Endothelial cell of umbilical vein (primary cell): Measurements from ENCODE around the gene TCF23.

ENCODE experiments used
- FOS ChIP-seq: IDR thresholded peaks from 2 replicates; pipeline ENCODE4 v1.6.1; 2011; ENCODE audit warnings: mild to moderate bottlenecking, low read length, moderate library complexity, borderline replicate concordance; ENCODE audit not compliant: insufficient read depth
- MYC ChIP-seq: IDR thresholded peaks from one replicate; pipeline ENCODE4 v1.6.1; 2011; ENCODE audit warnings: mild to moderate bottlenecking, low read depth, low read length
- TF ChIP-seq, protein P1 (sequence below), 2 donors: IDR thresholded peaks; 1 replicate in 1 of 2; 2 replicates in 1 of 2; pipeline ENCODE4 v1.5.1; 2011; ENCODE audit warnings: low read length in 2 of 2, mild to moderate bottlenecking in 2 of 2, moderate library complexity in 2 of 2, control low read depth in 1 of 2, inconsistent platforms in 1 of 2, low read depth in 1 of 2; ENCODE audit not compliant: insufficient read depth in 1 of 2; ENCODE audit errors: extremely low read depth in 1 of 2

DNA sequence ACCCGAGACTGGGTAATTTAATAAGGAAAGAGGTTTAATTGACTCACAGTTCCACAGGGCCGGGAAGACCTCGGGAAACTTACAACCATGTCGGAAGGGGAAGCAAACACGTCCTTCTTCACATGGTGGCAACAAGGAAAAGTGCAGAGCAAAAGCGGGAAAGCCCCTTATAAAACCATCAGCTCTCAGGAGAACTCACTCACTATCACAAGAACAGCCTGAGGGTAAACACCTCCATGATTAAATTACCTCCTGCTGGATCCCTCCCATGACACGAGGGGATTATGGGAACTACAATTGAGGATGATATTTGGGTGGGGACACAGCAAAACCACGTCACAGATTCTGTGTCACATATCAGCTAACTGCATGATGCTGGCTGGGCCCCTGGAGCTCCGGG lies 11.4 kb downstream of the TCF23 start:
- TF ChIP-seq, protein P1, sequence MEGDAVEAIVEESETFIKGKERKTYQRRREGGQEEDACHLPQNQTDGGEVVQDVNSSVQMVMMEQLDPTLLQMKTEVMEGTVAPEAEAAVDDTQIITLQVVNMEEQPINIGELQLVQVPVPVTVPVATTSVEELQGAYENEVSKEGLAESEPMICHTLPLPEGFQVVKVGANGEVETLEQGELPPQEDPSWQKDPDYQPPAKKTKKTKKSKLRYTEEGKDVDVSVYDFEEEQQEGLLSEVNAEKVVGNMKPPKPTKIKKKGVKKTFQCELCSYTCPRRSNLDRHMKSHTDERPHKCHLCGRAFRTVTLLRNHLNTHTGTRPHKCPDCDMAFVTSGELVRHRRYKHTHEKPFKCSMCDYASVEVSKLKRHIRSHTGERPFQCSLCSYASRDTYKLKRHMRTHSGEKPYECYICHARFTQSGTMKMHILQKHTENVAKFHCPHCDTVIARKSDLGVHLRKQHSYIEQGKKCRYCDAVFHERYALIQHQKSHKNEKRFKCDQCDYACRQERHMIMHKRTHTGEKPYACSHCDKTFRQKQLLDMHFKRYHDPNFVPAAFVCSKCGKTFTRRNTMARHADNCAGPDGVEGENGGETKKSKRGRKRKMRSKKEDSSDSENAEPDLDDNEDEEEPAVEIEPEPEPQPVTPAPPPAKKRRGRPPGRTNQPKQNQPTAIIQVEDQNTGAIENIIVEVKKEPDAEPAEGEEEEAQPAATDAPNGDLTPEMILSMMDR (IDR thresholded peaks at IDR 0.05; ENCODE audit: extremely low read depth in 1 of 2, insufficient read depth in 1 of 2, low read depth in 1 of 2, low read length in 2 of 2) = no peak
- no peak for TF ChIP-seq FOS
- TF ChIP-seq MYC = no peak
